GM18519 (cell line): ENCODE data around the gene ICA1.

Experiments used
- ATAC-seq: cut with Tn5 transposase; IDR thresholded peaks from one replicate; pipeline ENCODE4 v1.9.1; 2021; ENCODE audit warnings: mild to moderate bottlenecking, moderate library complexity; ENCODE audit not compliant: unreplicated experiment, low FRiP score

ICA1 gene

DNA sequence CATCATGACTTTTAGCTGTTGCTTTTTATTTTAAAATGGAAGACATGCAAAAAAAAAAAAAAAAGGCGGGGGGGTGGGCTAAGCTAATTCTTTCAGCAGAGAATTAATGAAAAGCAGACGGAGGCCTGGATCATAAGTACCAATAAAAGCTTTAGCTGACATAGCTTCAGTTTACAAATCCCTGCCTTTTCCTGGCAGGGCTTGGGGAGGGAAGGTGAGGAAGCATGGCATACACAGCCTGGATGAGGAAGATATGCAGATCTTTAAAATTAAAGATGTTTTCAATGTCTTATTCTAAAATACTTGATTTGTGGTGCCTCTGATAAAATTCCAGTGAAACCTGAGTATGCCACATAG, 57.0 kb downstream of the ICA1 start:
- no peak for ATAC-seq

DNA sequence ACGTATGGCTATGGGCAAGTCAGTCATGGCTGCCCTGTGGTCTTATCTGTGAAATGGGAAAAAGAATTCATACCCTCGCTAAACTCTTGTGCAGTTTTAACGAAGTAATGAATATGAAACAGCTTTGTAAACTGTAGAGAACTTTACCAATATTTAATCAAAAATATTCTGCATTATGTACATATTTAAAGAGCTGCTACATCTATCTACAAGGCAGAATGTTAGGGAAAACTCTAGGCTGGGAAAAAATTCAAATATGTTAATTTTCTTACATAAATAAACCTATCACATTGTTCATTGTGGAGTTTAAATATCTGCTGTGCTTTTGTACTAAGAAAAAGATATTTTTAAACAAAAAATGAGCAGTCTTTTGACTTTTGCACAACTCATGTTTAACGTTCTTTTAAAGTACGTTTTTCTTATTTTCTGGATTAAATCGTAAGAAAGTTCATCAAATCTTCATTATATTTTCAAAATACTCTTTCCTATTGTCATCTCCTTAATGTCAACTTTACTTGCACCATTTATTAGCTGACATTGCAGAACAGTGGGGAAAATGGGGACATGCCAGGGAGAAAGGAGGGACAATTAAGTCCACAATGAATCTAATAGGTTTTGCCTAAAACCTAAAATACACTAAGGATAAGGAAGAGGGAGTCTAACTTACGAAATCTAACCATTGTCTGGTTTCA, 57.5 kb downstream of the ICA1 start:
- ATAC-seq: no peak

DNA sequence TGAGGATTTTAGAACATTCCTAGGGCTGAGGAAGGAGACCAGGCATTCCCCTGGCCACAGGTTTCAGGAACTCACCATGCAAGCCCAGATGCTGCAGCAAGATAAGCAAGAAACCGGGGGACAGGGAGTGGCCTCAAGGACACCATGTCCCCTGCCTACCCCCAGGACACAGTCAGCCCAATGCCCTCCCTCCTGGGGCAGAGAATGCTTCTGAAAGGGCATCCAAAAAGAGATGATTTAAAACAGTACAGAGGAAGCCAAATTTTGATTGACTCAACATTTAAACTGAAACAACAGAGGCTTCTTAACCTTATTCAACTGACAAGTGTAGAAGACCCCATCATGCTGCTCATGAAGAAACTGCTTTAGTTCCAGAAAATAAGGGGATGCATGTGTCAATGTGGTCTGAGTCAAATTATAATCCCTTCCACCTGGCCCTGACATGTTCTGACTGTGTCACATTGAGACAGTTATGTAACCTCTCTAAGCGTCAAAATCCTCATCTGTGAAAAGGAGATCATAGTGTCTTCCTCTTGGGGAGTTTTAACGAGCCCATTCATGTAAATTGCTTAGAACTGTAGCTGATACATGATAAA, 60.0 kb downstream of the ICA1 start:
- no peak for ATAC-seq

GRCh38 chr7:8200717-8201116, 61.2 kb downstream of the ICA1 start:
- ATAC-seq: no peak

DNA sequence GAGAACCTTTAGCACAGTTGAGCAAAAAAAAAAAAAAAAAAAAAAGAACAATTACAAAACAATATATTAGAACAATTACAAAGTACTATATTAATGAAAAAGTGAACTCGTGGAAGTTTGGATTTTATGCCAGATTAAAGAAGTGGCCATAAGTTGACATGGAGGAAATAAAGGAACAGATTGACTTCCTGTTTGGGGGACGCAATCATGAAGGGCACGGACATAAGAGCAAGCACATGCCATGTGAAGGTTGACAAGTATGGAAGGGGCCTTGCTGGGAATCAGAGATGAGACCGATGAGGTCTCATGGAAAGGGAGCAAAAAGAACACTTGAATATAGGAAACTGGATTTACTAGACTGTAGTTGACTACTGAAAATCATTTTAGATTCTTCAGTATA, 61.7 kb downstream of the ICA1 start:
- ATAC-seq: no peak

DNA sequence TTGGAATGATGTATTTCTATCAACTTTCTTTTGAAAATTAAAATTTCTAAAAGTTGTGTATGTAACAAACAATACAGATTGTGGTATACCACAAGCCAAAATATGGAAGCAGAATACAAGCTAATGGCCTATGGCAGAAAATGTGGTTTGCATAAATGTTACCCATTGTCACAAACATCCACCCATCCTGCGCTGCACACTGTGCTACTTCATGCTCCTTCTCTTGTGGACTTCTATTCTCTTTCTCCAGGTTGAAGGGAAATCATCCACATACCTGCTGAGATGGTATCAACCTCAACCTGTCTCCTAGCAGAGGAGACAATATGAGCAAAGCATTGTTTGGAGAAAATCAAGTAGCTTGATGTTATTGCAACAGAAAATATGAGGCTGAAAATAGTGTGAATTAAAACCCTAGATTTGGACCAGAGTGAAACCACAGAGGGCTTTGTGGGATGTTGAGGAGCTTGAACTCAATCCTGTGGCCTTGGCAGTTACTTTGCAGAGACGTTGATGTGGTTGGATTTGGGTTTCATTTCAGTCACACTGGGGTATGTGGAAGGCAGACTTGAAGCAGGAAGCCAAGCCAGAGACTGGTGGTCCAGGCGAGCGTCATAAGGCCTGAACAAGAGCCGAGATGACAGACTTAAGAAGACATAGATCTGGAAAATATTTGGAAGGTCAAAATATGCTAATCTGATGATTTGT, 63.8 kb downstream of the ICA1 start:
- ATAC-seq: no peak

- ATAC-seq: no peak
Measured at GRCh38 chr7:8192897-8193296, 69.1 kb downstream of the ICA1 start.

GRCh38 chr7:8190119-8190895, 71.7 kb downstream of the ICA1 start:
- peak; percentile 79 for ATAC-seq

DNA sequence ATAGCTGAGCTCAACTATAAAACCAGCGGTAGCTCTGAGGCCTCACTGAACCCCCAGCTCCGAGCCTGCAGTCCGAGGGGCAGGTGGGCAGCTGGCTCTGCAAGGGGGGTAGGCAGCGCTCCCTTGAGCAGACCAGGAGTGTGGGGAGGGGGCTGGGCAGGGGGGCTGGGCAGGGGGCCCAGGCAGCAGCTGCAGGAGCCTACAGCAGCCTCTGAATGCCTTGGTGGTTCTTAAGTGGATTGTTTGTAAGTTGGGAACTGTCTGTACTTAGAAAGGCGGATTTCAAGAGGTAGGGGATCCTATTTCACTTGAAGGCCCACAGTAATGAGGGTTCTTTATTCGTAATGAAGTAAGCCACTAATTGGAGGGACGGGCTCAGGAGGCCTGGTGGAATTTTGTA, 72.3 kb downstream of the ICA1 start:
- ATAC-seq: no peak

DNA sequence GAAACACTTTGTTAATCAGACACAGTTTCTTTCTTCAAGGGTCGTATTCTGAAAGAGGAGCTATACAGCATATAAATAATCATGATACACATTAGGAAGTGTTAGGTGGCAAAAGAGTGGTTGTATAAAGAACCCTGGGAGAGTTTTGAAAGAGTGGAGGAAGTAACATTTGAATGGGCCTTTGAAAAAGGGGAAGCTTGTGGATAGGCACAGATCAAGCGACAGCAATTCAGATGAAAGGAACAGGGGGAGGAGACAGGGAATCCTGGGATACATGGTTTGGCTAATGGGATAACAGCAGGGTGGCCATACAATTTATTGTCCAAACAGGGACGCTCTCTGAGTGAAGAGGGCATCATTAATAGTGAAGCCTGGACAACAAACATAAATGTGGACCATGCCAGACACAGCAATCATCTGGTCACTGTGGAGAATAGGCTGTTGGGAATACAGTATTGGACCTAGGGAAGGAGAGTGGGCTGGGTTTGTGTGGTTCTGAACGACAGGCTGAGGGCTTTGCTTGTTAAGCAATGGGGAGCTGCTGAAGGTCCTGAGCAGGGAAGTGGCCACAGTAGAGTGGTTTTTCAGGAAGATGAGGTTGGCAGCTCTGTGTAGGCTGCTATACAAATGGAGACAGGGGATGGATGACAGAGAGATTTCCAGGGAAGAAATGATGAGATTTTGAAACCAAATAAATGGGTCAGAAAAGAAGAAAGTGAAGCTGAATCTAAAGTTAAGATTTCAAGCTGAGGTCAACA, 75.9 kb downstream of the ICA1 start:
- ATAC-seq: no peak

DNA sequence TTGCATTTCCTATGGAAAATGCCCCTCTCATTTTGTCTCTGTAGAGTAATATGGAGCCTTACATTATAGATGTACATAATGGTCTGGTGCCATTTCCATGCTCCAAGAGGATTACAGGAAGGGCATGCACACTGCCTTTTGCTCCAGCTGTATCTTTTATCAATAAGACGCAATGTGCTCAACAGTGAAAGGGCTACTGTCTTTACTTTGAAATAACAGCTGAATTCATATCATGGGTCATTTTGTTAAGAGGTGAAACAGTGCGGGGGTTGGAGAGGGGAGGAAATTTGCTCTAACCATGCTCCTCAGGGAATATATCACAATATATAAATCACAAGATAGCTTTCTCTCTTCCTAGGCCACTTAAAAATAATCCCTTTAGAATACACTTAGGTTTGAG, 77.7 kb downstream of the ICA1 start:
- no peak for ATAC-seq

DNA sequence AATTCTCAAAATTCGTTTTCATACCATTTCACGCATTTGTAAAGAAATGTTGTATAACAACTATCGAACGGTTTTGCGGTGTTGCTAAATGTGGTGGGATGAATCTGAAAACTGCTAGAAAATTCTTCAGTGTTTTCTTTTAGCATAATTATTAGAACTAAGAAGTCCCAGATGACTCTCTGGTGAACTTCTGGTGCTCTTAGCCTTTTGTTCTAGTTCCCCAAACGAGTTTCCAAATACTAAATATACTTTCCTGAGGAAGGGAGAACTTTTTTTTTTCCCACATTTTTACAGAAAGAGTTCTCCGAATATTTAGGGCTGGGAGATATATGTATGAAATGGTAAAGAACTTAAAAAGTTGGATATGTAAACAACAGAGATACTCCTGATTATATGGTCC, 82.5 kb downstream of the ICA1 start:
- no peak for ATAC-seq

DNA sequence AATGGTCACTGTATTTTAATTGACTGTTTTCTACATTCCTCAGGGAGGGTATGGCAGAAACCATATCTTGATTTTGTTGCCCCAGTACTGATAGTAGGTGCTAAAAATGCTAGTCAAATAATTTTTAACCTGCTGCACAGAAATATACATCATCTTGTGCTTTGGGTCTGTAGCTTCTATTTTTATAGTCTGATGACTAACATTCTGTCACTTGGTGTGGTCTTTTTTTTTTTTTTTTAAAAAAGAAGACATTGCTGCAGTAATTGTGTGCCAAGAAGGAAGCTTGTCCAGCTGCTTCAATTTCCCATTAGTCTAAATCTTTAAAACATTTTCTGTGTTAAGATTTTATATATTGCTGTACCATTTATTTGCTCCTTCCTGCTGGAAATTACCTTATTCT, 83.6 kb downstream of the ICA1 start:
- ATAC-seq: no peak

- ATAC-seq: peak; percentile 29
Measured at GRCh38 chr7:8177109-8177933, 84.6 kb downstream of the ICA1 start.

DNA sequence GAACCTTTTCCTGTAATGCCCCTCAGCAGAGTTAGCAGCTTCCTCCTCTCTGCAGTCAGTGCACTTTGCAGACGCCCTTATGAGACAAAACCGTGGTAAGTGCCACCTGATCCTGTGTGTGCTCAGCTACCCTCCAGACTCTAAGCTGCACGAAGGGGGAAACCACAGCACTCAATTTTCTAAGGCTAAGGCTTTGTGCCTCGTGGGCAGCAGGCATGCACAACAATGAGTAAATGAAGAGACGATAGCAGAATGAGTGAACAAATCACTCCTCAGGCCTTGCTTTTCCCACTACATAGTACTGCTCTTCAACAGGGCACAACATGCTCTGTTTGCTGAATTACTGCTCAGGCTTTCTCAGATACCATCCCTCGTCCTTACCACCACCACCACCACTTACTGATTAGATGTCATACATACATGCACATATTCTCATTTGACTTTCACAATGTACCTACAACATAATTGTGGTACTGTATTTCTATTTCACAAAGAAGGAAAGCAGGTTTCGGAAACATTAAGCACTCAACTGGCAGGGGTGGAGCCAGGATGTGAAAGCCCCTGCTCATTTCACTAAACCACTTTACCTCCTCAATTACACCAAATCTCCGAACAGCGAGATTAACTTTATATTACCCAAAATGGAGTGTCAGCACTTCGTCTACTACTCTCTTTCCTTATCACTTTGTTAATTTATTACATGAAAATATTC, 85.4 kb downstream of the ICA1 start:
- peak; percentile 56 for ATAC-seq

DNA sequence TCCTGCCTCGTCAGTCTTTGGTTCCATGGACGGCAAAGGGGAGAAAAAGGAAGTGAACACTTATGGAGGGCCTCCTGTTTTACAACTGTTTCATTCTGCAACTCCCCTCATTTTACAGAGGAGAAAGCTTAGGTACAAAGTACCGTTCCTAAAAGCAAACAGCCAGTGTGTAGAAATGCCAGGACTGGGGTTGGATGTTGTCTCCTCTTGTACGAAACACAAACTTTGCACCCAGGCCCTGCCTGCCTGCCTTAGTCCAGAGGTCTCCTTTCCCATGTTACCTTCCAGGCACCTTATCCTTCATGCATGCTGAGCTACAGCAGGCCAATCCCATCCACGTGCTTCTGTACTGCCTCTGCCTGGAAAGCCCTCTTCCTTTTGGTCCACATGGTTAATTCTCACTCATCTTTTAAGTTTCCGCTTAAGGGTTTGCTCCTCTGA, 86.0 kb downstream of the ICA1 start:
- no peak for ATAC-seq

GRCh38 chr7:8172372-8173354, 89.3 kb downstream of the ICA1 start:
- ATAC-seq: no peak

GRCh38 chr7:8169171-8169570, 92.8 kb downstream of the ICA1 start:
- ATAC-seq: no peak
